GM12865 (cell line): Measurements from ENCODE around the gene PIK3R2.

ENCODE experiments used
- DNase-seq: peaks from one replicate; pipeline ENCODE4 v3.0.0; 2010; ENCODE audit warnings: low read depth
- H3K4me3 ChIP-seq: 2 replicates; pipeline ENCODE4 v1.5.1; 2011; ENCODE audit warnings: mild to moderate bottlenecking, low read depth, low read length, control low read depth
- CTCF ChIP-seq: IDR thresholded peaks from 2 replicates; pipeline ENCODE4 v1.5.1; 2011; ENCODE audit warnings: low read length, control low read depth, low read depth, inconsistent platforms; ENCODE audit not compliant: insufficient read depth; ENCODE audit errors: missing control alignments

The PIK3R2 gene

GRCh38 chr19:18110609-18111232 is 42.2 kb upstream of the PIK3R2 start:
- peak overlapping the region; percentile 84 for H3K4me3 ChIP-seq
- no peak for DNase-seq
- TF ChIP-seq CTCF: no peak

GRCh38 chr19:18112989-18113478 is 39.9 kb upstream of the PIK3R2 start:
- peak; percentile 83 for DNase-seq
- no peak overlapping the region for H3K4me3 ChIP-seq
- peak; percentile 97 for TF ChIP-seq CTCF

- no peak for TF ChIP-seq CTCF
- H3K4me3 ChIP-seq: no peak overlapping the region
- DNase-seq: no peak
Measured at GRCh38 chr19:18113827-18114226, 39.1 kb upstream of the PIK3R2 start.

GRCh38 chr19:18114483-18114882 is 38.5 kb upstream of the PIK3R2 start:
- no peak for DNase-seq
- no peak for TF ChIP-seq CTCF
- H3K4me3 ChIP-seq: no peak overlapping the region

- no peak for TF ChIP-seq CTCF
- H3K4me3 ChIP-seq: peak overlapping the region; percentile 5; the same call in 1 of the 2 replicates
- no peak for DNase-seq
Measured at GRCh38 chr19:18117364-18117691, 35.6 kb upstream of the PIK3R2 start.

- TF ChIP-seq CTCF: peak; percentile 4
- peak overlapping the region; percentile 58 for H3K4me3 ChIP-seq
- DNase-seq: peak; percentile 95
Measured at GRCh38 chr19:18117692-18118378, 35.1 kb upstream of the PIK3R2 start.
